Vagina (tissue), 2 donors: Measurements from ENCODE around the gene POU1F1.

Source experiments
- CTCF ChIP-seq, 3 experiments: fragments of 450-650 bp in 2 of 3; fragments of 200-600 bp in 1 of 3; sonication (generic) in 1 of 3; IDR thresholded peaks; one replicate each; pipeline ENCODE4 v1.5.1; 2017 to 2019; ENCODE audit warnings: antibody characterized with exemption in 3 of 3, mild to moderate bottlenecking in 2 of 3, moderate library complexity in 2 of 3
- POLR2AphosphoS5 ChIP-seq, 2 donors: sonication (generic); formaldehyde crosslinking; IDR thresholded peaks; one replicate each; pipeline ENCODE4 v1.9.0; 2017; ENCODE audit warnings: antibody characterized with exemption in 2 of 2, mild to moderate bottlenecking in 2 of 2, low read depth in 1 of 2; ENCODE audit not compliant: insufficient read depth in 1 of 2

DNA sequence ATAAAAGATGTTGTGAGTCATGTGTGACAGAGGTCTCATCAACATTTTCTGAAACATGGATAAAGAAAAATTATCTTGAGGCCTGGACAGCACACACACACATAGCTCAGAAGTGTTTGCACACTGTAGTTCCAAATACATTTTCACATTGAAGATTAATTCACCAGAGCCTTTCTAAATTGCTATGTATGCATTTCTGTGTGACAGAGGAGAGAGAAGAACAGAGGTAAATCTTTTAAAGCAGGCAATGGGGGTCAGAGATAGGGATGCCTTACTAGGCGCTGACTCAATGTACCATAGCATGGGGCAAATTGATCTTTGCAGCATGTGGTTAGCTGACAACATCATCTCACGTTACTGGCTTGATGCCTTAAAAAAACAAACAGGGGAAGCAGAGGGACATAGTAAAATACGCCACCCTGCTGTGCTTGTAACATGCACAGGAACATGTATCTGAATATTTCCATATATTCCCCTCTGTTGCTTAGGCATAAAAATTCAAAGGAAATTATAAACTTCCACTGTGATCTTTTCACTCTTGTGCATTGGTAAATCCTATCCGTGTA, 7.7 kb downstream of the POU1F1 start:
- TF ChIP-seq POLR2AphosphoS5 (IDR thresholded peaks at IDR 0.05; ENCODE audit: insufficient read depth in 1 of 2, low read depth in 1 of 2) (no peak), CTCF (IDR thresholded peaks at IDR 0.05) (no peak)
